ENCODE results near the gene CNGA2.

The CNGA2 gene

GRCh38 chrX:151754047-151754429, 19.5 kb downstream of the CNGA2 start:
- DNase-seq, result peak; percentile 13

GRCh38 chrX:151754641-151755215, 20.2 kb downstream of the CNGA2 start:
- DNase-seq, result no peak

DNA sequence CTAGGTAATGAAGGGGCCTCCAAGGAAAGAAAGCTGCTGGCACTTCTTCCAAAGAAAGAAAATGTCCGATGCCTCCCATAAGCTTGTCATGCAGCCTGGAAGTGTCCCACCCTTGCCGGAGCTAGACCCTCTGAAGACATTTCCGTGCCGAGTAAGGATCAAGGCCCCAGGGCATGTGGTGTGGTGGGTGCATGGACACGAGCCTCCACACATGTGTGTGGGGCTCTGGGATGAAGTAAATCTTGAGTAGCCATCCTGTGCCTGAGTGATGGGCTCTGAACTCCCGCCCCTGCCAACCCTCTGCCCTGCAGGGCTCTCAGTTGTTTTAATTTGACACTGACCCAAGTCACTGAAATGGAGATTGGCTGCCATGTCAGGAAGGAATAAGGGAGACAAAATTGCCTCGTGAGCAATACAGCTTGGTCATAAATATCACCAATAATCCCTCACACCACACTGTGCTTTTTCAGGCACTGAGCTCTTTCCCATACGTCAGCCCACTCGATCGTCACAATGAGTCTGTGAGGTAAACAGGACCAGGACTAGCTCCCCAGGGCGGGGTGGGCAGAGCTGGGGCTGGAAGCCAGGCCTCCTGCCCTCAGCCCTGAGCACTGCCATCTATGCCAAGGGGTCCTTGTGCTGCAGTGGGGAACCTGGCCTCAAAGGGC, 24.6 kb downstream of the CNGA2 start:
- no peak for DNase-seq

DNA sequence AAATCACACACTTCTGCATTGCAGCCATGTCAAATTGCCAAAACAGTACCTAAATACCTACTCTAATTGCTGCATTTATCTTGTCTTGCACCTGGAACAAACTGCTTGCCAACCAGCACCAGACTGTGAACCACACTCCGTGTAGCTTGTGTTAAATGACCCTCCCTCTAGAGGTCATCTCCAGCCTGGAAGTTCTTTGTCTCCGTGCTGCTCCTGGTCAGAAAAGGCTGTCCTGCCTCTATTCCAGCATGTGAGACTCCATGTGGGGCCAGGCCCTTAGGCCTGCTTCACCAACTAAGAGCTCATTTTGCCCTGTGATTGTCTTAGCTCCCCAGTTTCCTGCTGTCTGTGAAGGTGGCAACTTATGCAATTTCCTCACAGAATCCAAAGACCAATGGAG, 28.3 kb downstream of the CNGA2 start:
- DNase-seq, result no peak

DNA sequence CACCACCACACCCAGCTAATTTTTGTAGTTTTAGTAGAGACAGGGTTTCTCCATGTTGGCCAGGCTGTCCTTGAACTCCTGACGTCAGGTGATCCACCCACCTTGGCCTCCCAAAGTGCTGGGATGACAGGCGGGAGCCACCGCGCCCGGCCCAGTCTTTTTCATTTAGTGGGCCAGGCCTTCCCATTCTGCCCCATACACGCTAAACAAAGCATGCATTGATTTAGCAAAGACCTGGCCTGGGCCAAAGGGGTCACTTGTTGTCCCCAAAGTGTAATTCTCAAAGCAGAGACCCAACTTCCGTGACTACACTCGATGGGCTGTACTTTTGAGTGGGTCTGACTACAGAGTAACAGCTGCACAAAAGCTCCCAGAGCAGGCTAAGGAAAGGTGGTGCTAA, 29.2 kb downstream of the CNGA2 start:
- no peak for DNase-seq

DNA sequence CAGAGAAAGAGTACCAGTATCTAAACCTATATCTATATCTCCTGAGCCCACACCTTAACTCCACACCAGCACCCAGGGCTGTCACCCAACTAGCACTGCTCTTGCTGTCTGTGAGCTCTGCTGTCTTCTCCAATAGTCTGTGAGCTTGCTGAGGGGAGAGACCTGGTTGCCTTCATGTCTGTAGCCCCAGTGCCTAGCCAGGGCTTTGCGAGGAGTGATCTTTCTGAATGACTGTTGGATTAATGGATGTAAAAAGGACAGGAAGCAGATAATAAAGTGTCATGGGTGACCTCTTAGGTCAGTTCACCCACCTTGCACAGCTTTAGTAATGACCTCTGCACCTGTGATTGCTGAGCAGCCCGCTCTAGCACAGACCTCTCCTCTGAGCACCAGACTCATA, 30.5 kb downstream of the CNGA2 start:
- DNase-seq, result no peak

DNA sequence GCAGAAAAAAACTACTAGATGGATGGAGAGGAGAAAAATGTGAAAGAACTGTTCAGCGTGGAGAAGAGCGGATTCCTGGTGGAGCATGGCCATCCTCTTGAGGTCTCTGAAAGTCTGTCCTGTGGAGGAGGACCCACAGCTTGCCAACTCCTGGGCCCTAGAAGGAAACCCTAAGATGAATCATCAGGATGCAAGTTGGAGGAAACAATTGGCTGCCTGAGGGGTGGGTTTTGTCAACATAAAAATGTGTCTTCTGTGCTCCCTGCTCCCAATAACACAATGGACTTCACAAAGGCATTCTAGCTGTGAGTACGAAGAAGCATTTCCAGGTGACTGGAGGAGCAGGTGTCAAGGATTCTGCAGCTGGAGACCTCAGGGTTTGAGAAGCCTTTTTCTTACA, 37.2 kb downstream of the CNGA2 start:
- no peak for DNase-seq

GRCh38 chrX:151773434-151773833, 38.9 kb downstream of the CNGA2 start:
- no peak for DNase-seq

DNA sequence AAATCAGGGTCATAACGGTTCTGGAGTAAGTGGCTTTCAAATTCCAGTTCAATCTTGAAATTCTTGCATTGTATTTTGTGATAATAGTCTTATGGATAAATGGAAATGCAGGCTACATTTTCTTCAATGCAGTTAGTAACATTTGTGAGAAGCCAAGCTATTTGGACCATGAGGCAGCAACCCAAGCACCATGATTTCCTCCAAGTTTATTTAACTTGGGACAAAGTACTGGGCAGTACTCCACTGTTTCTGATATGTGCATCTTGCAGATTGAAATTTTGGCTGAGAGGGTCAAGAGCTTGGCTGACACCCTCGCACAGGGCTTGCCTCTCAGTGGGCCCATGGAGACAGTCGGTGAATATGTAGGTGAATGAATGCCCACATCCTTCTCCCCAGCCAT, 39.9 kb downstream of the CNGA2 start:
- DNase-seq, result no peak

DNA sequence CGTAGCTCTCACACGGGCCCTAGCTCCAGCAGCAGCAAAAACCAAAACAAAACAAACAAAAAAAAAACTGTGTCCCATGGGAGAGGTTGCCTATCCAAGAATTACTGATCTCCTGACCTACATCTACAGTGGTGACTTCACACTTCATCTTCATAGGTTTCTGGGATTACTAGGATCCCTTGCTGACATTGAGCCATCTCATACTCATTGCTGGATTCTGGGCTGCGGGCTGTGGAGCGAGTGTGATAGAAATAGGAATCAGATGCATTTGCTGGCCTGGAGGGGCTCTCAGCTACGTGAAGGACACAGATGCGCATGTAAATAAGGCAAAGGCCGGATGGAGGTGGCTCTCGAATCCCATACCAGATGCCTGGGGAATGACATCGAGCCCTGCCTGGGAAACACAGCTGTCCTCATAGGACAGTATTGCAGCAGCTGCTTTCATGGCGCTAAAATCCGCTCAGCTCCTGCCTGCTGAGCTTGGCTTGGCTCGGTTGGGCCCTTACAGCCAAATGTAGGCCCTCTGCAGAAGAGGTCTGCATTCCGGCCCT, 41.7 kb downstream of the CNGA2 start:
- no peak for DNase-seq

- DNase-seq, result no peak
These were observed 42.4 kb downstream of the CNGA2 start for GRCh38 chrX:151776936-151777335.

GRCh38 chrX:151779258-151779657, 44.7 kb downstream of the CNGA2 start:
- DNase-seq, result no peak

DNA sequence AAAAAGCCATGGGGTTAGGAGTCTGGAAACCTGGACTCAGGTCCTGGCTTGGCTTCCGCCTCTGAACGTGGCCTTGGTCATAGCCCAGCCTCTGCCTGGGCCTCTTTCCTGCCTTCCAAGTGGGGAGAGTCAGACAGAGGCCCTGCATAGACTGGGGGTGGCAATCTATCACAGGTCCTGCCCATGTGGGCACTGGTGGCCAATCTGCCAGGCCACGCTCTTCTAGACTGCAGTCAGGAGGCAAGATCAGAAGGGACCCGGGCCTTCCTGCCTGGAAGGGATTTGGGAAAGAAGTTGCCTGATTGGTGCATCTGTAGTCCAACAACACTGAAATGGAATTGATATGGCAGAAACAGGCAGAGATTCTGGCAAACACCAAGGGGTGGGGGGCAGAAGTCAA, 46.1 kb downstream of the CNGA2 start:
- DNase-seq, result no peak

DNA sequence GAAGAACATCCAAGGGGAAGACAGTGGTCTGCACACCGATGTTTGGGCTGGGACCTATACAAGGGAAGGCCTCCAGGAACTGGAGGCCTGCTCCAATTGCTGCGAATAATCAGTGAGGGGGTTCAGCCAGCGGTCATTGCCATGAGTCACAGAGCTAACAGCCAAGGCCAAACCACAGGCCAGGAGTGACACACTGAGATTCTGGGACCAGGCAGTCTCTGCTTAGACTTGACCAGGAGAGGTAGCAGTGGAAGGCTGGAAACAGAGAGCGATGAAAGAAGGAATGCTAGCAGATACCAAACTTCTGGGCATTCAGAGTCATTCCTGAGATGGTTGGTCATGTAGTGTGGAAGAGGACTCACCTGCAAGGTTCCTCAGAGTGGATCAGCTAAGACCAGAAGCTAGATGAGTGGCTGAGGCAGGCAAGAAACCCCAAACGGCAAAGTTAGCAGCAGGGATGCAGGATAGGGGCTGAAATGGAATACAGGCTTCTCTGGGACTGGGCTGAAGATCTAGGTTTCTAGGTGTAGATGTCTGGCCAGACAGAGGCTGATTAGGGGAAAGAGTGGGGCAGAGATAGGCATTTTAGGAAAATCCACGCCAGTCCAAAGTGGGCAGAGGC, 54.7 kb downstream of the CNGA2 start:
- DNase-seq, result no peak

- no peak for DNase-seq
These were observed 56.1 kb downstream of the CNGA2 start for GRCh38 chrX:151790481-151791160.

- DNase-seq, result no peak
These were observed 57.4 kb downstream of the CNGA2 start for GRCh38 chrX:151791961-151792360.

DNA sequence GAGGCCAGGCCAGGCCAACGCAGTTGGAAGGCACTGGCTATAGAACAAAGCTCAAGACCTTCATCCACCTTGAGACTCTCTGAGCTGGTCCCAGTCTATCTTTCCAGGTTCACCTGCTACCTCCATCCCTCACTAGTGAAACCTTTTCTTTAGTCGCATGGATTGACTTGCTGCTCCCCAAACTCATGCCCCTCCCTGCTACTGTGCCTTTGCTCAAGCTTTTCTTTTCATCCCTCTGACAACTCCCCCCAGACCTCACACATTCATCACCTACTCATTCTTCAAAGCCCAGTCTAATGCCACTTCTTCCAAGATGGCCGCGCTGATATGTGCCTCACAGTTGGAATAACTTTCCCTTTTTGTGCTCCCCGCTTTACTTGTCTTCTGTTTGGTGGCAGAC, 58.0 kb downstream of the CNGA2 start:
- DNase-seq, result no peak

DNA sequence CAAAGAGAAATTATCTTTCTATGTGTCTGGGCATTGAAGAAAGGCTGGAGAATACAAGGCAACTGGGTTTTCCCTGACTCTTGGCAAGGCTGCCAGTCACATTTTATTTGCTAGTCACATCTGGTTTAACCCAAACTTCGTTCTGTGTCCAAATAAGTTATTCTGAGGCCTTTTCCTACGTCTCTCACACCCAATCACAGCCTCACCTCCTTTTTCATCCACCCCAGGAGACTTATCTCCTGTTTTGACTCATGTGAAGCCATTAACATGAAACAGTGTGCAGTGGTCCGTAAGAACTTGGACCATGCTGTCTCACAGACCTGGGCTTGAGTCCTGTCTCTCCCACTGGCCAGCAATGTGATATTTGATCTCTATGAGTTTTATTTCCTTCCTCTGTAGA, 59.3 kb downstream of the CNGA2 start:
- no peak for DNase-seq
